Sigmoid colon (tissue), 4 donors: ENCODE data around the gene S100A14.

ENCODE experiments used
- EP300 ChIP-seq, 4 donors: sonication (generic); formaldehyde crosslinking; IDR thresholded peaks; one replicate each; pipeline ENCODE4 v1.6.1; 2017; ENCODE audit warnings: antibody characterized with exemption in 4 of 4
- POLR2A ChIP-seq, 2 donors: fragments of 450-650 bp; IDR thresholded peaks; one replicate each; pipeline ENCODE4 v1.6.1; 2016; ENCODE audit warnings: antibody characterized with exemption in 2 of 2, mild to moderate bottlenecking in 2 of 2, moderate library complexity in 2 of 2
- POLR2AphosphoS5 ChIP-seq, 4 donors: sonication (generic); formaldehyde crosslinking; IDR thresholded peaks; one replicate each; pipeline ENCODE4 v1.6.1; 2017; ENCODE audit warnings: antibody characterized with exemption in 4 of 4
- TF ChIP-seq, protein P1 (sequence below), 4 experiments: fragments of 450-650 bp in 3 of 4; fragments of 200-600 bp in 1 of 4; IDR thresholded peaks; one replicate each; pipeline ENCODE4 v1.5.1; 2016 to 2019; ENCODE audit warnings: antibody characterized with exemption in 4 of 4, mild to moderate bottlenecking in 3 of 4, moderate library complexity in 2 of 4

DNA sequence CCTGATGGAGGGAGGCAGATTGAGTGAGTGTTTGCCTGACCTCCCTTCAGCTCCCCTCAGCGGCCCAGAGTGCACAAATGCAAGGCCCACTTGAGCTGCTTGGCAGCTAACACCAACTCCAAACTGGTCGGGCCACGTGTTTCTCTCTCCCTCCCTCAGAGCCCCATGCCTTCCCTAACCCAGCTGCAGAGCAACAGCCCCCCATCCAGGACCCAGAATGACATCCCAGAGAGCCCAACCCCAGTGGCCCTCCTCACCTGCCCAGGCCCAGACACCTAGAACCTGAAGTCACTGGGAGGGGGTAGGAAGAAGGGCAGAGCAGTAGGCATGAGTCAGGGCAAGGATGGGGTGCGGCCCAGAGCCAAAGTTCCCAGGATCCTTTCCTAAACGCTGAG, 789 bp upstream of the S100A14 start:
- TF ChIP-seq POLR2A (IDR thresholded peaks at IDR 0.05): no peak
- TF ChIP-seq, protein P1, sequence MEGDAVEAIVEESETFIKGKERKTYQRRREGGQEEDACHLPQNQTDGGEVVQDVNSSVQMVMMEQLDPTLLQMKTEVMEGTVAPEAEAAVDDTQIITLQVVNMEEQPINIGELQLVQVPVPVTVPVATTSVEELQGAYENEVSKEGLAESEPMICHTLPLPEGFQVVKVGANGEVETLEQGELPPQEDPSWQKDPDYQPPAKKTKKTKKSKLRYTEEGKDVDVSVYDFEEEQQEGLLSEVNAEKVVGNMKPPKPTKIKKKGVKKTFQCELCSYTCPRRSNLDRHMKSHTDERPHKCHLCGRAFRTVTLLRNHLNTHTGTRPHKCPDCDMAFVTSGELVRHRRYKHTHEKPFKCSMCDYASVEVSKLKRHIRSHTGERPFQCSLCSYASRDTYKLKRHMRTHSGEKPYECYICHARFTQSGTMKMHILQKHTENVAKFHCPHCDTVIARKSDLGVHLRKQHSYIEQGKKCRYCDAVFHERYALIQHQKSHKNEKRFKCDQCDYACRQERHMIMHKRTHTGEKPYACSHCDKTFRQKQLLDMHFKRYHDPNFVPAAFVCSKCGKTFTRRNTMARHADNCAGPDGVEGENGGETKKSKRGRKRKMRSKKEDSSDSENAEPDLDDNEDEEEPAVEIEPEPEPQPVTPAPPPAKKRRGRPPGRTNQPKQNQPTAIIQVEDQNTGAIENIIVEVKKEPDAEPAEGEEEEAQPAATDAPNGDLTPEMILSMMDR (IDR thresholded peaks at IDR 0.05): no peak
- TF ChIP-seq EP300 (IDR thresholded peaks at IDR 0.05): no peak
- no peak for TF ChIP-seq POLR2AphosphoS5 (IDR thresholded peaks at IDR 0.05)
